Endothelial cell of umbilical vein (primary cell): ENCODE results near the gene SPATS1. TPM values are rescaled to one million over a fixed set of nuclear protein-coding genes. Genes with fewer than 3 reads are reported as not detected.

ENCODE experiments used
- BruUV-seq: library from RNA; stranded (reverse); fragments of 400-500 nt; replicated peaks from 2 replicates; lab custom pipeline; 2021; lab: Mats Ljungman, UMichigan
- CTCF ChIA-PET: fragments of 300-600, 350-600 bp; sonication (Branson Sonifier 250); formaldehyde crosslinking; loops from one replicate; lab custom pipeline; 2021; ENCODE audit warnings: antibody characterized with exemption, inconsistent platforms; lab: Charles Lee
- POLR2A ChIA-PET: fragments of 300-600, 350-600 bp; sonication (Branson Sonifier 250); formaldehyde crosslinking; loops from one replicate; lab custom pipeline; 2021; ENCODE audit warnings: antibody characterized with exemption, inconsistent platforms; lab: Charles Lee
- DNase-seq: peaks from one replicate; pipeline ENCODE4 v3.0.0-alpha.2; 2011; ENCODE audit warnings: low read depth, low spot score
- FAIRE-seq: peaks from 2 replicates; lab custom pipeline; 2011; peaks lifted over from hg19 to GRCh38; lab: Jason Lieb, UNC
- H2AFZ ChIP-seq: 2 replicates; pipeline ENCODE4 v1.6.0; 2012; ENCODE audit warnings: low read depth, low read length, control low read depth, inconsistent platforms
- H3K27ac ChIP-seq: 2 replicates; pipeline ENCODE4 v1.5.1; 2011; ENCODE audit warnings: low read depth, mild to moderate bottlenecking, control low read depth, low read length, moderate library complexity; ENCODE audit not compliant: insufficient read depth
- H3K27me3 ChIP-seq, 2 experiments: 2 replicates each; pipeline versions ENCODE4 v1.6.0 to v1.6.1; 2011; ENCODE audit warnings: low read length in 2 of 2, mixed read lengths in 1 of 2; ENCODE audit not compliant: control insufficient read depth in 2 of 2, insufficient read depth in 2 of 2
- H3K36me3 ChIP-seq, 2 experiments: 2 replicates in 1 of 2; 3 replicates in 1 of 2; pipeline ENCODE4 v1.5.1; 2011; ENCODE audit warnings: low read length in 2 of 2, mild to moderate bottlenecking in 1 of 2, moderate library complexity in 1 of 2; ENCODE audit not compliant: control insufficient read depth in 2 of 2, insufficient read depth in 2 of 2; ENCODE audit errors: extremely low read depth in 1 of 2
- H3K4me1 ChIP-seq: 3 replicates; pipeline ENCODE4 v1.5.1; 2011; ENCODE audit warnings: mild to moderate bottlenecking, low read length; ENCODE audit not compliant: control insufficient read depth, insufficient read depth; ENCODE audit errors: extremely low read depth
- H3K4me2 ChIP-seq: 2 replicates; pipeline ENCODE4 v1.6.1; 2011; ENCODE audit warnings: low read length, control low read depth, mixed read lengths; ENCODE audit not compliant: insufficient read depth
- H3K4me3 ChIP-seq, 3 experiments: fragments of 200-600 bp in 1 of 3; sonication (generic), shearing (Covaris generic) in 1 of 3; replicated peaks in 1 of 3; 2 replicates each; pipeline ENCODE4 v1.5.1; 2011 to 2016; ENCODE audit warnings: control low read depth in 3 of 3, low read length in 3 of 3, mild to moderate bottlenecking in 2 of 3, inconsistent platforms in 1 of 3, low read depth in 1 of 3, moderate library complexity in 1 of 3; ENCODE audit not compliant: insufficient read depth in 1 of 3
- H3K79me2 ChIP-seq: 2 replicates; pipeline ENCODE4 v1.6.0; 2012; ENCODE audit warnings: low read length, inconsistent platforms; ENCODE audit not compliant: control insufficient read depth, insufficient read depth
- H3K9ac ChIP-seq: replicated peaks from 2 replicates; pipeline ENCODE3; 2011; ENCODE audit warnings: low read length, control low read depth; ENCODE audit not compliant: insufficient read depth; ENCODE audit errors: extremely low read depth
- H3K9me1 ChIP-seq: replicated peaks from 3 replicates; pipeline ENCODE4 v1.6.0; 2011; ENCODE audit warnings: mild to moderate bottlenecking, low read length; ENCODE audit not compliant: control insufficient read depth, insufficient read depth; ENCODE audit errors: extremely low read depth
- H3K9me3 ChIP-seq: replicated peaks from 2 replicates; pipeline ENCODE4 v1.5.1; 2012; ENCODE audit warnings: low read length, inconsistent platforms; ENCODE audit not compliant: control insufficient read depth, insufficient read depth
- H4K20me1 ChIP-seq: replicated peaks from 2 replicates; pipeline ENCODE3; 2011; ENCODE audit warnings: mild to moderate bottlenecking, low read length; ENCODE audit not compliant: control insufficient read depth, insufficient read depth; ENCODE audit errors: extremely low read depth
- CTCF ChIP-seq, 2 donors: IDR thresholded peaks; 1 replicate in 1 of 2; 2 replicates in 1 of 2; pipeline ENCODE4 v1.5.1; 2011; ENCODE audit warnings: low read length in 2 of 2, mild to moderate bottlenecking in 2 of 2, moderate library complexity in 2 of 2, control low read depth in 1 of 2, inconsistent platforms in 1 of 2, low read depth in 1 of 2; ENCODE audit not compliant: insufficient read depth in 1 of 2; ENCODE audit errors: extremely low read depth in 1 of 2
- EZH2 ChIP-seq: IDR thresholded peaks from 2 replicates; pipeline ENCODE4 v1.6.1; 2012; ENCODE audit warnings: borderline replicate concordance, low read depth, mild to moderate bottlenecking, moderate library complexity, low read length, inconsistent platforms; ENCODE audit not compliant: severe bottlenecking
- FOS ChIP-seq: IDR thresholded peaks from 2 replicates; pipeline ENCODE4 v1.6.1; 2011; ENCODE audit warnings: mild to moderate bottlenecking, low read length, moderate library complexity, borderline replicate concordance; ENCODE audit not compliant: insufficient read depth
- GATA2 ChIP-seq: IDR thresholded peaks from 2 replicates; pipeline ENCODE4 v1.7.0; 2011; ENCODE audit warnings: low read depth, mild to moderate bottlenecking, moderate library complexity, mixed read lengths, low read length; ENCODE audit not compliant: insufficient read length, insufficient read depth
- JUN ChIP-seq: IDR thresholded peaks from 2 replicates; pipeline ENCODE4 v1.6.1; 2011; ENCODE audit warnings: borderline replicate concordance, low read depth; ENCODE audit not compliant: insufficient read length, insufficient read depth
- MAX ChIP-seq: IDR thresholded peaks from 2 replicates; pipeline ENCODE4 v1.6.1; 2011; ENCODE audit not compliant: insufficient read depth, insufficient read length
- MYC ChIP-seq: IDR thresholded peaks from one replicate; pipeline ENCODE4 v1.6.1; 2011; ENCODE audit warnings: mild to moderate bottlenecking, low read depth, low read length
- POLR2A ChIP-seq: IDR thresholded peaks from 2 replicates; pipeline ENCODE4 v1.6.1; 2012; ENCODE audit warnings: low read depth, mild to moderate bottlenecking, control low read depth, low read length
- POLR2AphosphoS5 ChIP-seq: IDR thresholded peaks from 2 replicates; pipeline ENCODE4 v1.6.1; 2012; ENCODE audit warnings: low read depth, mild to moderate bottlenecking, control low read depth, low read length, moderate library complexity; ENCODE audit not compliant: insufficient read depth
- dilution Hi-C: fragments of 300-500 bp; cut with MboI; formaldehyde crosslinking; loops from one replicate; pipeline ENCODE4 v1.15.0; 2019; ENCODE audit warnings: low sequenced_read_pairs; ENCODE audit not compliant: extremely low pct_ligation_motif_present
- intact Hi-C: fragments of 100-400 bp; cut with micrococcal nuclease; formaldehyde crosslinking; loops from one replicate; pipeline ENCODE4 v1.10.0; 2022
- polyA plus RNA-seq, 4 experiments: library from polyadenylated mRNA; depleted of rRNA in 3 of 4; stranded (reverse) in 3 of 4; unstranded in 1 of 4; fragments of >200 nt; gene quantifications; 2 replicates each; pipeline versions ENCODE4 v1.2.1 to v1.2.3, GENCODE V29; 2011 to 2012; ENCODE audit warnings: missing spikeins in 1 of 4
- total RNA-seq: library from RNA; stranded (reverse); gene quantifications from 2 replicates; pipeline ENCODE4 v1.2.3, GENCODE V29; 2021

SPATS1 gene
- total and polyA plus RNA-seq, 2 donors (not counting 3 experiments of a cell fraction or from before 2014, with no cell fraction given) = not detected

- no TSS peak for BruUV-seq
- ChIA-PET POLR2A (interaction anchor here (0.7 kb wide), 1 partner anchor 434 kb away, joined by 5 read pairs; no protein-coding TSS in a partner anchor), CTCF (interaction anchor here (0.6 to 1.2 kb wide), 3 partner anchors 18 to 41 kb away, joined by 4 to 5 read pairs (median 4); no protein-coding TSS in a partner anchor)
- no peaks in the 10 kb centered on the region for H3K9me3 ChIP-seq
- H4K20me1 ChIP-seq = no peaks in the 10 kb centered on the region
- H3K4me2 ChIP-seq = peak overlapping the region; percentile 86
- FAIRE-seq (peak; percentile 67), DNase-seq (no peak)
- no peak for TF ChIP-seq JUN
- TF ChIP-seq GATA2 = no peak
- TF ChIP-seq FOS = no peak
- TF ChIP-seq POLR2A = no peak
- no peak for TF ChIP-seq CTCF (IDR thresholded peaks at IDR 0.05; ENCODE audit: extremely low read depth in 1 of 2, insufficient read depth in 1 of 2, low read depth in 1 of 2, low read length in 2 of 2)
- no peak for TF ChIP-seq POLR2AphosphoS5
- TF ChIP-seq MYC = no peak
- TF ChIP-seq MAX = no peak
- TF ChIP-seq EZH2 = no peak
- H3K9me1 ChIP-seq = no peaks in the 10 kb centered on the region
- H3K4me3 ChIP-seq = peak overlapping the region; percentile 62 to 87 (median 79)
- intact Hi-C loops = no loop called here
- H3K79me2 ChIP-seq = peaks cover 34% of the 10 kb centered on the region
- peak overlapping the region; percentile 95 for H3K9ac ChIP-seq
- peak overlapping the region; percentile 36 for H2AFZ ChIP-seq
- H3K27me3 ChIP-seq = no peaks in the 10 kb centered on the region
- dilution Hi-C loops = no loop called here
- H3K27ac ChIP-seq = peak overlapping the region; percentile 21
- H3K36me3 ChIP-seq = peaks cover 2 to 5% of the 10 kb centered on the region in 2 experiments
- H3K4me1 ChIP-seq = peaks cover 22% of the 10 kb centered on the region
Observed at GRCh38 chr6:44388135-44388487, 45.7 kb downstream of the SPATS1 start.
